Thyroid gland (tissue), 4 donors: Measurements from ENCODE around the gene SCN2A. TPM values are rescaled to one million over a fixed set of nuclear protein-coding genes. Genes with fewer than 3 reads are reported as not detected.
"Not testable (repeated sequence)": the region's sequence is repeated elsewhere in the genome, so short reads cannot be mapped to it uniquely, and the experiment has no call there.

Experiments
- DNase-seq, 2 donors: peaks; one replicate each; pipeline ENCODE4 v3.0.0-alpha.2; 2019
- H3K27ac ChIP-seq, 3 donors: fragments of 200-600 bp; sonication (generic); 1 replicate in 2 of 3; 2 replicates in 1 of 3; pipeline ENCODE4 v1.5.1; 2016 to 2019; ENCODE audit warnings: mild to moderate bottlenecking in 1 of 3, moderate library complexity in 1 of 3
- H3K27me3 ChIP-seq: fragments of 200-600 bp; sonication (generic); one replicate; pipeline ENCODE4 v1.5.1; 2019
- H3K36me3 ChIP-seq, 2 donors: fragments of 200-600 bp; sonication (generic); one replicate each; pipeline ENCODE4 v1.5.1; 2016 to 2019
- H3K4me1 ChIP-seq, 2 donors: fragments of 200-600 bp; sonication (generic); one replicate each; pipeline ENCODE4 v1.5.1; 2017 to 2019
- H3K4me3 ChIP-seq, 3 donors: fragments of 200-600 bp; sonication (generic); replicated peaks in 1 of 3; 1 replicate in 2 of 3; 2 replicates in 1 of 3; pipeline ENCODE4 v1.5.1; 2016; ENCODE audit warnings: mild to moderate bottlenecking in 1 of 3
- H3K9me3 ChIP-seq: fragments of 200-600 bp; sonication (generic); one replicate; pipeline ENCODE4 v1.5.1; 2017
- POLR2A ChIP-seq, 2 donors: fragments of 450-650 bp; IDR thresholded peaks; one replicate each; pipeline ENCODE4 v1.6.1; 2017; ENCODE audit warnings: antibody characterized with exemption in 2 of 2, mild to moderate bottlenecking in 2 of 2, moderate library complexity in 1 of 2
- WGBS, 2 donors: methylation state at CpG; one replicate each; pipeline ENCODE4 v1.1.5; 2017; 5-methylcytosine and 5-hydroxymethylcytosine counted together
- intact Hi-C: fragments of 100-400 bp; cut with DNase I; formaldehyde crosslinking; loops from one replicate; pipeline ENCODE4 v1.15.1; 2023
- total RNA-seq, 4 donors: library from RNA; depleted of rRNA; stranded (reverse); fragments of >200 nt; gene quantifications; one replicate each; pipeline ENCODE4 v1.2.3, GENCODE V29; 2016
- TF ChIP-seq, protein P1 (sequence below), 6 experiments: fragments of 200-600 bp in 3 of 6; fragments of 450-650 bp in 3 of 6; sonication (generic) in 3 of 6; IDR thresholded peaks; one replicate each; pipeline ENCODE4 v1.5.1; 2016 to 2019; ENCODE audit warnings: antibody characterized with exemption in 6 of 6, mild to moderate bottlenecking in 2 of 6, inconsistent platforms in 1 of 6, moderate library complexity in 1 of 6

Gene SCN2A
- total RNA-seq, 4 donors from 2014 or later, result under 0.01 to 0.33 (median 0.15) TPM

DNA sequence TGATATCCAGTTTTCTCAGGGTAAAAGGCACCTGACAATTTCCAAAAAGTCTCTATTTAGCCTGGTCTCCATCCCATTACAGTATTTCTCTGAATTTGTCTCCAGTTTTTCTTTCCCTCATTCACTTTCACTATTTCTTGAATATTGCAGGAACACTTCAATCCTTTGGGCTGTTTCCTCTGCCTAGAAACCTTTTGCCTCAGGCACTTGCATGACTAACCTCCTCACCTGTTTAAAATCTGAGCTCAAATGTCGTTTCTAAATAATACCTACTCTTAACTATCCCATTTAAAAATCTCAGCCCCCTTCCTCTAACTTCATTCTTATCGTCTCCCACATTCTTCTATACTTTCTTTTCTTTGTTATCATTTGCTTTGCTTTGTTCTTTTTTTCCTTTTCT, 9.0 kb downstream of the SCN2A start:
- WGBS, 2 donors, result 55 to 56% methylated on average over 2 of the region's 2 CpGs
- no peaks in the 10 kb centered on the region for H3K27me3 ChIP-seq
- intact Hi-C loops, result no loop called here
- no peaks in the 10 kb centered on the region for H3K9me3 ChIP-seq
- DNase-seq, result no peak
- H3K4me3 ChIP-seq, result no peak overlapping the region
- no peaks in the 10 kb centered on the region for H3K36me3 ChIP-seq
- no peak overlapping the region for H3K27ac ChIP-seq
- H3K4me1 ChIP-seq, result no peaks in the 10 kb centered on the region
- TF ChIP-seq POLR2A (IDR thresholded peaks at IDR 0.05), result no peak
- TF ChIP-seq, protein P1, sequence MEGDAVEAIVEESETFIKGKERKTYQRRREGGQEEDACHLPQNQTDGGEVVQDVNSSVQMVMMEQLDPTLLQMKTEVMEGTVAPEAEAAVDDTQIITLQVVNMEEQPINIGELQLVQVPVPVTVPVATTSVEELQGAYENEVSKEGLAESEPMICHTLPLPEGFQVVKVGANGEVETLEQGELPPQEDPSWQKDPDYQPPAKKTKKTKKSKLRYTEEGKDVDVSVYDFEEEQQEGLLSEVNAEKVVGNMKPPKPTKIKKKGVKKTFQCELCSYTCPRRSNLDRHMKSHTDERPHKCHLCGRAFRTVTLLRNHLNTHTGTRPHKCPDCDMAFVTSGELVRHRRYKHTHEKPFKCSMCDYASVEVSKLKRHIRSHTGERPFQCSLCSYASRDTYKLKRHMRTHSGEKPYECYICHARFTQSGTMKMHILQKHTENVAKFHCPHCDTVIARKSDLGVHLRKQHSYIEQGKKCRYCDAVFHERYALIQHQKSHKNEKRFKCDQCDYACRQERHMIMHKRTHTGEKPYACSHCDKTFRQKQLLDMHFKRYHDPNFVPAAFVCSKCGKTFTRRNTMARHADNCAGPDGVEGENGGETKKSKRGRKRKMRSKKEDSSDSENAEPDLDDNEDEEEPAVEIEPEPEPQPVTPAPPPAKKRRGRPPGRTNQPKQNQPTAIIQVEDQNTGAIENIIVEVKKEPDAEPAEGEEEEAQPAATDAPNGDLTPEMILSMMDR (IDR thresholded peaks at IDR 0.05), result no peak

DNA sequence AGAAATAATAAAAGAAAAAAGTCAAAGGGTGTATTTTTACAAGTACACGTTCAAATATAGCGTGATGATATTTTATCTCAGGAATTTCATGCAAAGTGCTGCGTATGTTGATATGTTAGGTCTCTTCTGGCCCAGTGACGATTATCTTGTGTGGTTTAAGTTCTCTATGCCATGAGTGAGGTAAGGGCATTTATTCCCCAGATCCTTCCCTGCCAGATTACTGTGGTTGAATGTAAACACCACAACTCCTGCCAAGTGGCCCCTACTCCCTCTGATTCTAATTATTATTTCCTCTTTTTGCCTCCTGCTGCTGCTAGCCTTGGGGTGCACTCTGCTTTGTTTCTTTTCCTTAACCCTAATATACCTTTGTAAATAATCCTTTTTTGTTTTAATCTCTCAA, 12.2 kb downstream of the SCN2A start:
- Histone ChIP-seq H3K4me3 (no peak overlapping the region), H3K27me3 (no peaks in the 10 kb centered on the region), H3K9me3 (no peaks in the 10 kb centered on the region), H3K4me1 (no peaks in the 10 kb centered on the region), H3K27ac (no peak overlapping the region), H3K36me3 (no peaks in the 10 kb centered on the region)
- intact Hi-C loops, result no loop called here
- TF ChIP-seq POLR2A (IDR thresholded peaks at IDR 0.05), result no peak
- TF ChIP-seq, protein P1 (IDR thresholded peaks at IDR 0.05), result no peak
- 86 to 89% methylated on average over 4 of the region's 4 CpGs for WGBS, 2 donors
- DNase-seq, result no peak

DNA sequence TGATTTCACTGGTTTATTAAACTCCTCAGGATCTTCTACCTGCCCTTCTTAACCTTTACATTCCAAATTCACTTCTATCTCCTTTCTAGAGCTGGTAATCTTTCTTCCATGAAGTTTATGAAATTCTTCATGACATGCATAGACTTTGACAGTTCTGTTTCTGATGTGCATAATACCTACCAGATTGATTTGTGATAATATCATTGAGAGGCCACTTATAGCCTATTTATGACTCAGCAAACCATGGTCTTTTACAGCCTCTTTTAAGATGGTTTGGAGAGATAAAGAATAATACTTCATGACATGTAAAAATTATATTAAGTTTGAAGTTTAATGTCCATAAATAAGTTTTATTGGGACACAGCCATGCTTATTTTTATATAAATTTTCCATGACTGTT, 14.0 kb downstream of the SCN2A start:
- H3K9me3 ChIP-seq, result no peaks in the 10 kb centered on the region
- no peak for DNase-seq
- H3K27ac ChIP-seq, result no peak overlapping the region
- no peak overlapping the region for H3K4me3 ChIP-seq
- no peaks in the 10 kb centered on the region for H3K36me3 ChIP-seq
- no peaks in the 10 kb centered on the region for H3K4me1 ChIP-seq
- no peaks in the 10 kb centered on the region for H3K27me3 ChIP-seq
- no peak for TF ChIP-seq POLR2A (IDR thresholded peaks at IDR 0.05)
- intact Hi-C loops, result no loop called here

DNA sequence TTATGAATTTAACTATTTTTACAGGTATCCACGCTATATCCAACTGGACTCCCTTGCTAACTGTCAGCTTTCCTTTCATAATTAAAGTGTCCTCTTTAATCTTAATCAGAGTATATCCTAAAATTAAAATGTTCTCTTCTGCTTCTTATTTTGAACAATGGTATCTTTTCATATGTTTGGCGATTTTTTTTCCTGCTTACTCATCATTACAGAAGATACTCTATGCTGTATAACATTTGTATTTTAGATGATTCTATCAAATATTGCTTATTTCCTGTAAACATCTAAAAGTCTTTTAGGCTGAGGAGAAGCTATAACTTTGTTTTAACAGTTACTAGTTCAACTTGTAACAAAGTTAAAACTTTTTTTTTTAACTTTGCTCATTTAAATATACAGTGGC, 17.4 kb downstream of the SCN2A start:
- WGBS, 2 donors, result 96% methylated on average over 2 of the region's 2 CpGs
- no peaks in the 10 kb centered on the region for H3K36me3 ChIP-seq
- TF ChIP-seq, protein P1 (IDR thresholded peaks at IDR 0.05), result no peak
- no peak for TF ChIP-seq POLR2A (IDR thresholded peaks at IDR 0.05)
- intact Hi-C loops, result no loop called here
- H3K27ac ChIP-seq, result no peak overlapping the region
- H3K9me3 ChIP-seq, result no peaks in the 10 kb centered on the region
- no peaks in the 10 kb centered on the region for H3K27me3 ChIP-seq
- H3K4me1 ChIP-seq, result no peaks in the 10 kb centered on the region
- DNase-seq, result no peak
- H3K4me3 ChIP-seq, result no peak overlapping the region

DNA sequence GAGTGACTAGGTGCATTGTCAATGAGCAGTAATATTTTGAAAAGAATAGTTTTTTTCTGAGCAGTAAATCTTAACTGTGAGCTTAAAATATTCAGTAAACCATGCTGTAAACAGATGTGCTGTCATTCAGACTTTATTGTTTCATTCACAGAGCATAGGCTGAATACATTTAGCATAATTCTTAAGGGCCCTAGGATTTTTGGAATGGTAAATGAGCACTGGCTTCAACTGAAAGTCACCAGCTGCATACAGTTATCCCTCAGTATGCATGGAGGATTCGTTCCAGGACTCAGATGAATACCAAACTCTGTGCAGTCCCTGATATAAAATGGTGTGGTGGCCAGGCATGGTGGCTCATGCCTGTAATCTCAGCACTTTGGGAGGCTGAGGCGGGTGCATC, 21.1 kb downstream of the SCN2A start:
- intact Hi-C loops, DNase-seq, H3K27ac ChIP-seq, H3K36me3 ChIP-seq, H3K27me3 ChIP-seq, H3K9me3 ChIP-seq, H3K4me1 ChIP-seq, H3K4me3 ChIP-seq: not testable (repeated sequence)
- 89 to 94% methylated on average over 2 of the region's 2 CpGs for WGBS, 2 donors

DNA sequence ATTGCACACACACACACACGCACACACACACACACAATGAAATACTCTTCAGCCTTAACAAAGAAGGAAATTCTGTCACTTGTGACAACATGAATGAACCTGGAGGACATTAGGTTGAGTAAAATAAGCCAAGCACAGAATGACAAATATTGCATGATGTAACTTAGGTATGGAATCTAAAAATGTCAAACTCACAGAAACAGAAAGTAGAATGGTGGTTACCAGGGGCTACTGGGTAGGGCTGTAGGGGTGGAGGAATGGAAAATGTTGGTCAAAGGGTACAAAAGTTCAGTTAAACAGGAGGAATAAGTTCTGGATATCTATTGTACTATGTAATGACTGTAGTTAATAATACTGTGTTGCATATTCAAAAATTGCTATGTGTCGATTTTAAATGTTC, 29.5 kb downstream of the SCN2A start:
- H3K27ac ChIP-seq, result no peak overlapping the region
- H3K36me3 ChIP-seq, result no peaks in the 10 kb centered on the region
- intact Hi-C loops, result no loop called here
- no peaks in the 10 kb centered on the region for H3K9me3 ChIP-seq
- no peak overlapping the region for H3K4me3 ChIP-seq
- 78 to 89% methylated on average over 2 of the region's 2 CpGs for WGBS, 2 donors
- TF ChIP-seq, protein P1 (IDR thresholded peaks at IDR 0.05), result no peak
- TF ChIP-seq POLR2A (IDR thresholded peaks at IDR 0.05), result no peak
- H3K27me3 ChIP-seq, result no peaks in the 10 kb centered on the region
- H3K4me1 ChIP-seq, result no peaks in the 10 kb centered on the region
- no peak for DNase-seq
